ENCODE results near the gene TES. TPM values are rescaled to one million over a fixed set of nuclear protein-coding genes. Genes with fewer than 3 reads are reported as not detected.

The TES gene
- total and polyA plus RNA-seq, 2 of the 8 experiments (the other 6 are each of a cell fraction or from before 2014, with no cell fraction given), result 18.2 to 36.3 TPM

GRCh38 chr7:116211913-116212596 is 1.7 kb downstream of the TES start:
- H2BK12ac ChIP-seq (ENCODE audit: low read depth, low read length), result no peak overlapping the region
- no peak overlapping the region for H2AK5ac ChIP-seq (ENCODE audit: low read depth, low read length)
- H3K4ac ChIP-seq (replicated peaks; ENCODE audit: insufficient read length, low read depth, low read length), result no peak overlapping the region
- no peak overlapping the region for H3K56ac ChIP-seq (replicated peaks; ENCODE audit: insufficient read length, low read depth, low read length)
- H4K20me1 ChIP-seq (replicated peaks in 1 of 2; ENCODE audit: control insufficient read depth in 1 of 2, insufficient read depth in 2 of 2, low read length in 2 of 2), result no peaks in the 10 kb centered on the region
- no peak for FAIRE-seq
- H3K9ac ChIP-seq (replicated peaks in 1 of 4; ENCODE audit: extremely low read depth in 1 of 4, low read depth in 3 of 4, low read length in 3 of 4), result no peak overlapping the region
- no peak overlapping the region for H4K91ac ChIP-seq (replicated peaks; ENCODE audit: insufficient read length, low read length)
- no peak overlapping the region for H3K14ac ChIP-seq (ENCODE audit: insufficient read length)
- peaks cover 0 to 3% (median under 1%) of the 10 kb centered on the region in 4 experiments; a peak in 1 of 7 replicates for H3K4me1 ChIP-seq (replicated peaks in 1 of 4; ENCODE audit: control insufficient read depth in 3 of 4, insufficient read depth in 4 of 4, low read length in 3 of 4)
- no peak overlapping the region for H2AFZ ChIP-seq (ENCODE audit: low read length)
- H3K23me2 ChIP-seq (ENCODE audit: low read depth, low read length), result peaks cover 3% of the 10 kb centered on the region; the same call in 1 of the 2 replicates
- ChIA-PET POLR2A (ENCODE audit: partially characterized antibody) (interaction anchor here (1.0 to 2.3 kb wide), 2 partner anchors 14 to 31 kb away, joined by 3 to 10 read pairs; no protein-coding TSS in a partner anchor), CTCF (ENCODE audit: partially characterized antibody) (interaction anchor here (0.7 to 4.2 kb wide), 7 partner anchors 17 to 45 kb away, joined by 3 to 19 read pairs (median 3); no protein-coding TSS in a partner anchor)
- 0 out of 4 replicates have a peak, but pooled peaks cover 0 to 12% of the 10 kb centered on the region in 2 experiments for H3K79me2 ChIP-seq (ENCODE audit: control insufficient read depth in 1 of 2, insufficient read depth in 2 of 2, low read length in 2 of 2)
- H4K8ac ChIP-seq (ENCODE audit: extremely low read depth, insufficient read depth, low read length), result no peak overlapping the region
- no peaks in the 10 kb centered on the region; a peak in 1 of 8 replicates for H3K36me3 ChIP-seq (ENCODE audit: control insufficient read depth in 2 of 4, insufficient read depth in 4 of 4, low read length in 3 of 4)
- no peak overlapping the region for H3K18ac ChIP-seq (ENCODE audit: extremely low read depth, low read length)
- DNase-seq (ENCODE audit: low read depth in 1 of 2, low spot score in 2 of 2), result no peak
- H2BK5ac ChIP-seq (ENCODE audit: low read depth, low read length), result no peak overlapping the region
- no peak overlapping the region for H2BK120ac ChIP-seq (replicated peaks; ENCODE audit: low read depth, low read length)
- H2BK15ac ChIP-seq (ENCODE audit: low read length), result no peak overlapping the region
- TF ChIP-seq MAFK (IDR thresholded peaks at IDR 0.05; ENCODE audit: low read depth, low read length), result no peak
- no peak for TF ChIP-seq EGR1 (IDR thresholded peaks at IDR 0.05; ENCODE audit: borderline replicate concordance, low read depth, low read length)
- TF ChIP-seq TEAD4 (IDR thresholded peaks at IDR 0.05; ENCODE audit: low read depth, low read length), result no peak
- TF ChIP-seq POLR2A (IDR thresholded peaks at IDR 0.05; ENCODE audit: control extremely low read depth in 1 of 2, low read depth in 2 of 2, low read length in 2 of 2), result no peak
- H3K27ac ChIP-seq (ENCODE audit: low read depth, low read length), result no peak overlapping the region
- peak overlapping the region in 1 of 2 experiments; percentile 89; a peak in 3 of 4 replicates for H3K4me2 ChIP-seq (ENCODE audit: insufficient read depth in 1 of 2, low read depth in 2 of 2, low read length in 2 of 2)
- H2BK20ac ChIP-seq (ENCODE audit: low read length), result no peak overlapping the region
- no peaks in the 10 kb centered on the region for H3K9me3 ChIP-seq (ENCODE audit: insufficient read depth in 2 of 2, low read depth in 1 of 2, low read length in 1 of 2)
- H3K23ac ChIP-seq (ENCODE audit: insufficient read length), result no peak overlapping the region
- peak overlapping the region in 2 of 4 experiments; percentile 69 to 97; a peak in 3 of 8 replicates for H3K4me3 ChIP-seq (ENCODE audit: extremely low read depth in 1 of 4, insufficient read depth in 2 of 4, low read depth in 3 of 4, low read length in 4 of 4)
- H3K27me3 ChIP-seq (replicated peaks in 1 of 4; ENCODE audit: control insufficient read depth in 3 of 4, extremely low read depth in 1 of 4, insufficient read depth in 3 of 4, low read length in 3 of 4), result peaks cover 0 to 4% (median under 1%) of the 10 kb centered on the region in 4 experiments; a peak in 3 of 7 replicates
- no peaks in the 10 kb centered on the region for H3K79me1 ChIP-seq (ENCODE audit: low read depth, low read length)
- H4K5ac ChIP-seq (ENCODE audit: insufficient read length, low read depth, low read length), result no peak overlapping the region
- WGBS, 2 experiments (ENCODE audit: extremely low coverage in 1 of 2, insufficient coverage in 1 of 2, insufficient read length in 1 of 2, insufficient replicate concordance in 2 of 2, low coverage in 1 of 2, low lambda C conversion rate in 2 of 2, missing lambda C conversion rate in 1 of 2), result 91% methylated on average over 7 of the region's 7 CpGs; no CpG with 5 or more reads in 1 of the 2 experiments
